Left lung (tissue), 10 donors: ENCODE data around the gene KIF3B. TPM values are rescaled to one million over a fixed set of nuclear protein-coding genes. Genes with fewer than 3 reads are reported as not detected.
"Not testable (repeated sequence)": the region's sequence is repeated elsewhere in the genome, so short reads cannot be mapped to it uniquely, and the experiment has no call there.

Source experiments
- ATAC-seq: fragments of 200-7000 bp; cut with Tn5 transposase; one replicate; pipeline ENCODE4 v1.9.1; 2020; ENCODE audit warnings: moderate library complexity
- DNase-seq, 4 donors: peaks; one replicate each; pipeline ENCODE4 v3.0.0-alpha.2; 2013 to 2020
- H3K27ac ChIP-seq, 2 donors: fragments of 200-600 bp; sonication (generic) in 1 of 2; one replicate each; pipeline versions ENCODE4 v1.5.0 to v1.8.0; 2020 to 2021
- H3K27me3 ChIP-seq, 2 donors: fragments of 200-600 bp; sonication (generic) in 1 of 2; one replicate each; pipeline versions ENCODE4 v1.5.0 to v1.8.0; 2020 to 2021
- H3K36me3 ChIP-seq, 2 donors: fragments of 200-600 bp; sonication (generic) in 1 of 2; one replicate each; pipeline versions ENCODE4 v1.5.0 to v1.8.0; 2020 to 2021
- H3K4me1 ChIP-seq, 2 donors: fragments of 200-600 bp; one replicate each; pipeline ENCODE4 v1.8.0; 2021
- H3K4me3 ChIP-seq, 2 donors: fragments of 200-600 bp; sonication (generic) in 1 of 2; one replicate each; pipeline versions ENCODE4 v1.5.0 to v1.8.0; 2020 to 2021; ENCODE audit warnings: mild to moderate bottlenecking in 1 of 2
- H3K9me3 ChIP-seq, 2 donors: fragments of 200-600 bp; sonication (generic) in 1 of 2; one replicate each; pipeline versions ENCODE4 v1.5.0 to v1.8.0; 2020 to 2021
- CTCF ChIP-seq, 2 donors: fragments of 200-600 bp; sonication (generic) in 1 of 2; IDR thresholded peaks; one replicate each; pipeline versions ENCODE4 v1.5.0 to v1.8.0; 2021; ENCODE audit warnings: antibody characterized with exemption in 2 of 2
- intact Hi-C, 2 donors: fragments of 100-400 bp; cut with DNase I; formaldehyde crosslinking; loops; one replicate each; pipeline versions ENCODE4 v1.11.2 to v1.14.2; 2022
- polyA plus RNA-seq, 6 donors: library from polyadenylated mRNA; unstranded; fragments of 120-200 nt; gene quantifications; one replicate each; pipeline ENCODE4 v1.2.1, GENCODE V29; 2013; ENCODE audit not compliant: insufficient read length in 6 of 6
- total RNA-seq, 2 donors: library from RNA; stranded (reverse); fragmentation: NEBNext Ultra II Directional; extraction: Animal tissue kit (Norgen Biotek cat#: 25700); gene quantifications; one replicate each; pipeline ENCODE4 v1.2.1, GENCODE V29; 2021
- donor health status: DM: no; HTN: yes; CAD: no.
- donor health status: DM: no; HTN: no; CAD: no.

Gene KIF3B
- total and polyA plus RNA-seq, 8 donors, result 22.9 to 34.6 (median 27.6) TPM

GRCh38 chr20:32249030-32249738, 28.3 kb upstream of the KIF3B start:
- no peak for TF ChIP-seq CTCF (IDR thresholded peaks at IDR 0.05)
- intact Hi-C loops, result no loop called here
- H3K27ac ChIP-seq, result no peak overlapping the region

GRCh38 chr20:32251470-32251869, 26.0 kb upstream of the KIF3B start:
- ATAC-seq, result no peak

More at GRCh38 chr20:32249030-32249738, 28.3 kb upstream of the KIF3B start:
- DNase-seq (no peak), ATAC-seq (no peak)
- Histone ChIP-seq H3K36me3 (no peaks in the 10 kb centered on the region), H3K4me3 (no peak overlapping the region), H3K27me3 (no peaks in the 10 kb centered on the region), H3K4me1 (peaks cover 0 to 5% of the 10 kb centered on the region in 2 donors), H3K9me3 (no peaks in the 10 kb centered on the region)

GRCh38 chr20:32252189-32252588, 25.3 kb upstream of the KIF3B start:
- no peak for ATAC-seq
- Histone ChIP-seq H3K9me3 (no peaks in the 10 kb centered on the region), H3K4me3 (no peak overlapping the region), H3K36me3 (no peaks in the 10 kb centered on the region), H3K4me1 (peaks cover 0 to 9% of the 10 kb centered on the region in 2 donors), H3K27me3 (no peaks in the 10 kb centered on the region), H3K27ac (no peak overlapping the region)
- TF ChIP-seq CTCF (IDR thresholded peaks at IDR 0.05), result no peak
- no peak for DNase-seq
- intact Hi-C loops, result no loop called here

More at GRCh38 chr20:32251470-32251869, 26.0 kb upstream of the KIF3B start:
- no peak overlapping the region for H3K27ac ChIP-seq
- H3K4me3 ChIP-seq, result no peak overlapping the region
- H3K27me3 ChIP-seq, result no peaks in the 10 kb centered on the region
- H3K9me3 ChIP-seq, result no peaks in the 10 kb centered on the region
- intact Hi-C loops, result no loop called here
- no peaks in the 10 kb centered on the region for H3K36me3 ChIP-seq
- peaks cover 0 to 7% of the 10 kb centered on the region in 2 donors for H3K4me1 ChIP-seq
- TF ChIP-seq CTCF (IDR thresholded peaks at IDR 0.05), result no peak
- DNase-seq, result no peak

- H3K27ac ChIP-seq, intact Hi-C loops: not testable (repeated sequence)
Observed at GRCh38 chr20:32260973-32261372, 16.5 kb upstream of the KIF3B start.

GRCh38 chr20:32261644-32262043, 15.8 kb upstream of the KIF3B start:
- Histone ChIP-seq H3K27me3 (no peaks in the 10 kb centered on the region), H3K9me3 (no peaks in the 10 kb centered on the region), H3K4me3 (no peak overlapping the region), H3K4me1 (peaks cover 0 to 1% of the 10 kb centered on the region in 2 donors), H3K36me3 (no peaks in the 10 kb centered on the region), H3K27ac (no peak overlapping the region)
- ATAC-seq (no peak), DNase-seq (no peak)
- intact Hi-C loops, result no loop called here
- TF ChIP-seq CTCF (IDR thresholded peaks at IDR 0.05), result no peak

More at GRCh38 chr20:32260973-32261372, 16.5 kb upstream of the KIF3B start:
- H3K36me3 ChIP-seq, H3K9me3 ChIP-seq, H3K4me3 ChIP-seq, H3K4me1 ChIP-seq, H3K27me3 ChIP-seq, DNase-seq: not testable (repeated sequence)
- ATAC-seq, result peak; percentile 39
